OCI-LY1 (cell line): ENCODE measurements around the gene FNDC3A.
A peak's percentile ranks its signal among the peaks of the same experiment; 100 is the strongest.

Experiments
- H2AFZ ChIP-seq: fragments of 200-600 bp; sonication (generic), shearing (Covaris generic); 2 replicates; pipeline ENCODE4 v1.6.0; 2014; ENCODE audit warnings: antibody characterized with exemption, mild to moderate bottlenecking, low read length
- H3F3A ChIP-seq: fragments of 200-600 bp; sonication (generic), shearing (Covaris generic); 2 replicates; pipeline ENCODE4 v1.6.0; 2014; ENCODE audit warnings: mild to moderate bottlenecking, antibody characterized with exemption, low read length, moderate library complexity; ENCODE audit not compliant: insufficient read depth
- H3K27ac ChIP-seq: fragments of 200-600 bp; sonication (generic); 2 replicates; pipeline ENCODE4 v1.5.1; 2014; ENCODE audit warnings: low read length, mixed run types, mild to moderate bottlenecking, low read depth; ENCODE audit not compliant: poor library complexity, severe bottlenecking
- H3K27me3 ChIP-seq: fragments of 200-600 bp; sonication (generic); 2 replicates; pipeline ENCODE4 v1.6.0; 2014; ENCODE audit warnings: antibody characterized with exemption, mild to moderate bottlenecking, low read length, moderate library complexity; ENCODE audit not compliant: insufficient read depth
- H3K36me3 ChIP-seq: fragments of 200-600 bp; sonication (generic); 2 replicates; pipeline ENCODE4 v1.6.1; 2014; ENCODE audit warnings: mild to moderate bottlenecking, antibody characterized with exemption, low read length, moderate library complexity, mixed read lengths; ENCODE audit not compliant: insufficient read depth
- H3K4me1 ChIP-seq: fragments of 200-600 bp; sonication (generic); 2 replicates; pipeline ENCODE4 v1.5.1; 2014; ENCODE audit warnings: mild to moderate bottlenecking, low read length, moderate library complexity; ENCODE audit not compliant: insufficient read depth, severe bottlenecking
- H3K4me2 ChIP-seq: fragments of 200-600 bp; sonication (generic), shearing (Covaris generic); 2 replicates; pipeline ENCODE4 v1.6.1; 2014; ENCODE audit warnings: low read length
- H3K4me3 ChIP-seq: fragments of 200-600 bp; sonication (generic); 2 replicates; pipeline ENCODE4 v1.5.1; 2014; ENCODE audit warnings: low read length, low read depth, mild to moderate bottlenecking, mixed read lengths; ENCODE audit not compliant: poor library complexity, severe bottlenecking
- H3K79me2 ChIP-seq: fragments of 200-600 bp; shearing (Covaris generic); 2 replicates; pipeline ENCODE4 v1.6.1; 2016; ENCODE audit warnings: mixed run types, low read length, mixed read lengths; ENCODE audit not compliant: insufficient read depth
- H3K9ac ChIP-seq: fragments of 200-600 bp; sonication (generic), shearing (Covaris generic); 2 replicates; pipeline ENCODE4 v1.6.1; 2014; ENCODE audit warnings: mild to moderate bottlenecking, low read length, mixed read lengths
- H3K9me2 ChIP-seq: fragments of 200-600 bp; sonication (generic), shearing (Covaris generic); 2 replicates; pipeline ENCODE4 v1.6.1; 2014; ENCODE audit warnings: low read depth, mild to moderate bottlenecking, low read length, mixed read lengths
- H3K9me3 ChIP-seq: fragments of 200-600 bp; shearing (Covaris generic); 2 replicates; pipeline ENCODE4 v1.6.1; 2014; ENCODE audit warnings: low read length, mixed read lengths
- H4K20me1 ChIP-seq: fragments of 200-600 bp; sonication (generic), shearing (Covaris generic); 2 replicates; pipeline ENCODE4 v1.6.0; 2016; ENCODE audit warnings: mild to moderate bottlenecking, low read length; ENCODE audit not compliant: insufficient read depth
- EZH2 ChIP-seq: fragments of 200-600 bp; sonication (generic), shearing (Covaris generic); IDR thresholded peaks from 2 replicates; pipeline ENCODE4 v1.8.0; 2017; ENCODE audit warnings: borderline replicate concordance, mixed run types, mild to moderate bottlenecking, antibody characterized with exemption, low read length, moderate library complexity, mixed read lengths
- TF ChIP-seq, protein P1 (sequence below): fragments of 200-600 bp; sonication (generic), shearing (Covaris generic); IDR thresholded peaks from 2 replicates; pipeline ENCODE4 v1.5.1; 2017; ENCODE audit warnings: mild to moderate bottlenecking, antibody characterized with exemption, low read length, moderate library complexity, mixed read lengths

FNDC3A gene

DNA sequence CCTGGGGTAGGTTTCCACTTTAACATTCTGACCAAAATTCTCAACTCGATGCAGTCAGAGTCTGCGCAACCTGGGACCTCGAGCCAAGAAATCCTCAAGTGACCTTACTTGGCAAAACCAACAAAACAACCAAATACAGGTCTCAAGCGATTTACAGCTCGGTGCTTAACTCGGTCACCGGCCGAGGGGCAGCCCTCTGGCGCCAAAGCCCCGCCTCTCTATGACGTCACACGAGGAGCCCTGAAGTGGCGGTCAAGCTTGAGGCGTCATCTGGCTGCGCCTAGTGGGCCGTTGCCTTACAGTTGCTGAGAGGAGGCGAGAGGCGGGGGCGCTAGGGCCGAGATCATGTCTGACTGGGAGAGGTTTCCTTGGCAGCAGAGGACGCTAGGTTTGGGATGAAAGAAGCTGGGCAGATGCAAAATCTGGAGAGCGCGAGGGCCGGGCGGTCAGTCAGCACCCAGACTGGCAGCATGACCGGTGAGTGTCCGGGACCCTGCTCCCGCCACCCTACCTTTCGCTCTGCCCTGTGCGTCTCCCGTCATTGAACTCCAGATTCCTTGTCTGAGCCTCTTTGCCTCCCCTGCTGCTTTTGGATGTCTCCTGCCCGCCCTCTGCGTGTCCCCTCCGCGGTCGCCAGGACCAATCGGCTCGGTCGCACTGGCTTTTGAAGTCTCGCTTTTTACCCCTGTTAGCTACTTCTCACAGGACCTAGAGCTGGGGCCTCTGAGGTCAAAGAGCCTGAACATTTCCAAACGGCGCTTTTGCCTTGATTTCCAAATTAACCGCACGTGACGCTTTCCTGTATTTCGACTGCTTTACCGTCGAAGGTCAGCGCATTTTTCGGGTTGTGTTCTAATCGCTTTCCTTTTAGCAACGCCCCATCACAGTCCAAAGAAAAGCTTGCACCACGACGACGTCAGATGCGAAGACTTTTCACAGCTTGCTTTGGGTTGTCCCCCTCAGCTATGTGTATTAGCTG, 272.2 kb downstream of the FNDC3A start, which contains the start of gene CDADC1:
CDADC1 (plus strand) TSS at position 283 of the 979 bp plus-strand sequence; CDS start at position 396, 113 bp downstream.
- TF ChIP-seq, protein P1, sequence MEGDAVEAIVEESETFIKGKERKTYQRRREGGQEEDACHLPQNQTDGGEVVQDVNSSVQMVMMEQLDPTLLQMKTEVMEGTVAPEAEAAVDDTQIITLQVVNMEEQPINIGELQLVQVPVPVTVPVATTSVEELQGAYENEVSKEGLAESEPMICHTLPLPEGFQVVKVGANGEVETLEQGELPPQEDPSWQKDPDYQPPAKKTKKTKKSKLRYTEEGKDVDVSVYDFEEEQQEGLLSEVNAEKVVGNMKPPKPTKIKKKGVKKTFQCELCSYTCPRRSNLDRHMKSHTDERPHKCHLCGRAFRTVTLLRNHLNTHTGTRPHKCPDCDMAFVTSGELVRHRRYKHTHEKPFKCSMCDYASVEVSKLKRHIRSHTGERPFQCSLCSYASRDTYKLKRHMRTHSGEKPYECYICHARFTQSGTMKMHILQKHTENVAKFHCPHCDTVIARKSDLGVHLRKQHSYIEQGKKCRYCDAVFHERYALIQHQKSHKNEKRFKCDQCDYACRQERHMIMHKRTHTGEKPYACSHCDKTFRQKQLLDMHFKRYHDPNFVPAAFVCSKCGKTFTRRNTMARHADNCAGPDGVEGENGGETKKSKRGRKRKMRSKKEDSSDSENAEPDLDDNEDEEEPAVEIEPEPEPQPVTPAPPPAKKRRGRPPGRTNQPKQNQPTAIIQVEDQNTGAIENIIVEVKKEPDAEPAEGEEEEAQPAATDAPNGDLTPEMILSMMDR = no peak
- TF ChIP-seq EZH2 = no peak

DNA sequence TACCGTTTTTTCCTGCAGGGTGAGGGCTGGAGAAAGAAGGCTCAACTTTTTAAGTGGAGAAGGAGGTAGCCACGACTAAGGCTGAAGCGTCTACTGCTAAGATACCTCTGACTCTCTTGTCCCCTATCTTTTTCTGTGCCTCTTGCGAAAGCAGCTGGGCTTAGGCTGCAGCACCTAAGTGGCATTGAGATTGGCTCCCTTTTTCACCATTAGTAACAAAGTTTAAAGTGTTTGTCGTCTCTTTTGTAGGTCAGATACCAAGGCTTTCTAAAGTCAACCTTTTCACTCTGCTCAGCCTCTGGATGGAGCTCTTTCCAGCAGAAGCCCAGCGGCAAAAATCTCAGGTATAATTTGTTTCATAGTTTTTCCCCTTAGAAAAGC, 272.9 kb downstream of the FNDC3A start:
- TF ChIP-seq, protein P1 = peak; percentile 25; the same call in 1 of the 2 replicates
- no peak for TF ChIP-seq EZH2
- Histone ChIP-seq H3K4me2 (peak overlapping the region; percentile 86), H3K27ac (no peak overlapping the region), H3K36me3 (peaks cover 6% of the 10 kb centered on the region; the same call in 1 of the 2 replicates), H2AFZ (no peak overlapping the region), H3K9ac (peak overlapping the region; percentile 81), H3K9me3 (no peaks in the 10 kb centered on the region), H3K4me3 (peak overlapping the region; percentile 84), H3K9me2 (no peaks in the 10 kb centered on the region), H3K27me3 (no peaks in the 10 kb centered on the region), H3F3A (no peaks in the 10 kb centered on the region), H4K20me1 (no peaks in the 10 kb centered on the region), H3K4me1 (peaks cover 18% of the 10 kb centered on the region), H3K79me2 (no peaks in the 10 kb centered on the region)

More for the DNA sequence above, 272.2 kb downstream of the FNDC3A start, which contains the start of gene CDADC1:
- peak within 1 kb of the TSS; percentile 81 for H3K9ac ChIP-seq
- peak within 1 kb of the TSS; percentile 81; the same call in 1 of the 2 replicates for H2AFZ ChIP-seq
- H3K79me2 ChIP-seq = no peaks in the 10 kb centered on the region
- H3K27ac ChIP-seq = peak within 1 kb of the TSS; percentile 16
- peak within 1 kb of the TSS; percentile 86 for H3K4me2 ChIP-seq
- H3F3A ChIP-seq = no peaks in the 10 kb centered on the region
- no peaks in the 10 kb centered on the region for H3K9me3 ChIP-seq
- peaks cover 18% of the 10 kb centered on the region for H3K4me1 ChIP-seq
- no peaks in the 10 kb centered on the region for H4K20me1 ChIP-seq
- no peaks in the 10 kb centered on the region for H3K9me2 ChIP-seq
- peaks cover 6% of the 10 kb centered on the region; the same call in 1 of the 2 replicates for H3K36me3 ChIP-seq
- no peaks in the 10 kb centered on the region; the same call in 1 of the 2 replicates for H3K27me3 ChIP-seq
- peak within 1 kb of the TSS; percentile 84 for H3K4me3 ChIP-seq

GRCh38 chr13:49251326-49251725, 275.6 kb downstream of the FNDC3A start:
- Histone ChIP-seq H3K79me2 (no peaks in the 10 kb centered on the region), H3K27ac (no peak overlapping the region), H3K4me1 (peaks cover 18% of the 10 kb centered on the region), H3K36me3 (peaks cover 24% of the 10 kb centered on the region), H3K9me3 (no peaks in the 10 kb centered on the region), H3K9me2 (no peaks in the 10 kb centered on the region), H3F3A (no peaks in the 10 kb centered on the region), H3K4me2 (no peak overlapping the region), H3K27me3 (no peaks in the 10 kb centered on the region), H2AFZ (no peak overlapping the region), H3K9ac (no peak overlapping the region), H3K4me3 (no peak overlapping the region), H4K20me1 (no peaks in the 10 kb centered on the region)
- TF ChIP-seq, protein P1 = no peak
- no peak for TF ChIP-seq EZH2
